ENCODE results near the gene LITAF. TPM values are rescaled to one million over a fixed set of nuclear protein-coding genes. Genes with fewer than 3 reads are reported as not detected.

LITAF gene
- total RNA-seq, 1 donor, result 96.7 TPM

DNA sequence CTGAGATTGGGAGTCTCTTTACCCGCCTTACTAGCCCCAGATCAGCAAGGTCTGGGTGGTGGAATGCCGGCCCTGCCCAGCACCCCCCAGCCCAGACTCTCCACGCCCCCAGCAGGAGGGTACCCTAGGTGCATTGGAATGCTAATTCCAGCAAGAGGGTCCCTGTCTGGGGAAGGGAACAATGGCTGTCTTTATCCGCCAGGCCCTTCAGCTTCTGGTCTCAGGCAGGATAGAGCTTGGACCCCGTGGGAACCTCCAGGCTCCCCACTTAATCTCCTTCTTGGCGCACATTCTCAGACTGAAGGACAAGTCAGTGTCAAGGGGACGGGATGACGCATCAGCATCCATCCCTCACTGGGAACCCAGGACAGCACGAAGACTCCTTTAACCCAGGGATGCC lies 85.1 kb downstream of the LITAF start:
- DNase-seq (ENCODE audit: low read depth), result no peak
- no peak overlapping the region for H3K4me3 ChIP-seq (ENCODE audit: low read depth, low read length)
- TF ChIP-seq, protein P1, sequence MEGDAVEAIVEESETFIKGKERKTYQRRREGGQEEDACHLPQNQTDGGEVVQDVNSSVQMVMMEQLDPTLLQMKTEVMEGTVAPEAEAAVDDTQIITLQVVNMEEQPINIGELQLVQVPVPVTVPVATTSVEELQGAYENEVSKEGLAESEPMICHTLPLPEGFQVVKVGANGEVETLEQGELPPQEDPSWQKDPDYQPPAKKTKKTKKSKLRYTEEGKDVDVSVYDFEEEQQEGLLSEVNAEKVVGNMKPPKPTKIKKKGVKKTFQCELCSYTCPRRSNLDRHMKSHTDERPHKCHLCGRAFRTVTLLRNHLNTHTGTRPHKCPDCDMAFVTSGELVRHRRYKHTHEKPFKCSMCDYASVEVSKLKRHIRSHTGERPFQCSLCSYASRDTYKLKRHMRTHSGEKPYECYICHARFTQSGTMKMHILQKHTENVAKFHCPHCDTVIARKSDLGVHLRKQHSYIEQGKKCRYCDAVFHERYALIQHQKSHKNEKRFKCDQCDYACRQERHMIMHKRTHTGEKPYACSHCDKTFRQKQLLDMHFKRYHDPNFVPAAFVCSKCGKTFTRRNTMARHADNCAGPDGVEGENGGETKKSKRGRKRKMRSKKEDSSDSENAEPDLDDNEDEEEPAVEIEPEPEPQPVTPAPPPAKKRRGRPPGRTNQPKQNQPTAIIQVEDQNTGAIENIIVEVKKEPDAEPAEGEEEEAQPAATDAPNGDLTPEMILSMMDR (IDR thresholded peaks at IDR 0.05; ENCODE audit: insufficient read depth, low read depth, low read length), result no peak

DNA sequence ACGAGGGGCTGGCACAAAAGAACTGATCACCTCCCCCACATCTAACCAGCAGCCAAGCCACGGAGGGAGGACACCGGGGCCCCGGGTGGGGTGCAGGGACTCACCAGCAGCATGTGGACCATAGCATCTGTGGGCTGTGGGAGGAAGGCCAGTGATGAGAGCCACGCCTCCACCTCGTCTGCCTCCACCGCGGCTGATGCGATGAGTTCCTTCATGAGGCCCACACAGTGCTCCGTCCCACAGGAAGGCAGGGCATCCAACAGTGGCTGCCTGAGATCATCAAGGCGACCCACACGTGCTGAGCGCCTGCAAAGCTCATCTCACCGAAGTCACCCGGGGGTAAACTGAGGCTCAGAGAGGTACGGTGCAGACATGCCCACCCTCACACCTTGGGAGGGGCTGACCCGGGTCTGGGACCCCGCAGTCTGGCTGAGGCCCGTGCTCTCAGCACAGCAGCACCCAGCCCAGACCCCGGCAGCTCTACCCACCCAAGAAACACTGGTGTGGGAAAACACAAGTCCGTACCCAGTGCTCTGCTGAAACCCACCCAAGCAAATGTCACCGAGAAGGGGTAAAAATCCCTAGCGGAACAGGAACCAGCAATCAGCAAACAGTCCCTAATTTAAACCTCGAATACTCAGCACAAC lies 85.9 kb downstream of the LITAF start:
- no peak for DNase-seq (ENCODE audit: low read depth)
- H3K4me3 ChIP-seq (ENCODE audit: low read depth, low read length), result no peak overlapping the region
- TF ChIP-seq, protein P1 (IDR thresholded peaks at IDR 0.05; ENCODE audit: insufficient read depth, low read depth, low read length), result no peak

DNA sequence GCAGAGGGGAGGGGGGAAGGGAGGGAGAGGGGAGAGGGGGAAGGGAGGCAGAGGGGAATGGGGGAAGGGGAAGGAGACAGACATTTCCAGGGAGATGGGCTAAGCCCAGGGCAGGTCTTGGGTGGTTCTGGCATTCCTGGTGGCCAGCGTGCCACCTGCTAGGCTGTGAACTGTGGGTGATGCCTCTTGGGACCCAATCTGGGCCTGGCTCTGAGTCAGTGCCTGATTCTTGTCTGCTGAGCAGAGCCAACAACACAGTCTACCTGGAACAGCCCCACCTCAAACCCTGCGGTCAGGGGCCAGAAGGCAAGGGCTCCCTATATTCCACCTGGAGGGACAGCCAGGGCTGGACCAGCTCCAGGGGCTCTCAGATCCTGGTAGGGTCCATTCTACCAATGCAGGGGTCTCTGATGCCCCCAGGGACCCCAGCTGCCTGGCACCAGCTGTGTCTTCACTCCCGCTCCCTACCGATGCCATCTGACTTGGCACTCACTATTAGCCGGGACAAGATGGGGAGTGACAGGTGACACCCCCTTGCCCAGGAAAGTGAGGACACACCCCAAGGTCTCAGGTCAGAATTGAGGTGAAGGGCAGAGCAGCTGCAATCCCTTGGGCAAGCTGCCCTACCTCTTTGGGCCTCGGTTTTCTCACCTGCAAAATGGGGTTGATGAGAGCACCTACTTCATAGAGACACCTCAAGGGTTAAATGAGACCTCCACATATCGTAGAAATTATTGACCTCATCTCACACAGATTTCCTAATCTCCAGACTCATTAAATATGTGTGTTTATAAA lies 87.2 kb downstream of the LITAF start:
- TF ChIP-seq, protein P1 (IDR thresholded peaks at IDR 0.05; ENCODE audit: insufficient read depth, low read depth, low read length), result no peak
- DNase-seq (ENCODE audit: low read depth), result no peak
- no peak overlapping the region for H3K4me3 ChIP-seq (ENCODE audit: low read depth, low read length)

DNA sequence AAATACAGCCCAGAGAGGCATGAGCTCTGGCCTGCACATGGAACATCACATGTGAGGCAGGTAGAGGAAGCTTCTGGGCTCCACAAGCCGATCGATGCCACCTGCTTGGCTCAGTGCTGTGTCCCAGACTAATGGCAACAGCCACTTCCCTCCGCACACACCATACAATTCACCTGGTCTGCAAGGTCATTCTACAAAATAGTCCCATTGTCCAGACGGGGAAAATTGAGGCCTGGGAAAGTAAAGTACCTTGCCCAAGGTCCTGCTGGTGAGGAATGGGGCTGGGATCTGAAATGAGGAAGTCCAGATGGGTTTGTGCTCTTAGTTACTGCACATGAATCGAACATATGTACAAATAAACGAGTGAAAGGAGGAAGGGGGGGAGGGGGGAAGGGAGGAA lies 88.0 kb downstream of the LITAF start:
- H3K4me3 ChIP-seq (ENCODE audit: low read depth, low read length), result no peak overlapping the region
- TF ChIP-seq, protein P1 (IDR thresholded peaks at IDR 0.05; ENCODE audit: insufficient read depth, low read depth, low read length), result no peak

DNA sequence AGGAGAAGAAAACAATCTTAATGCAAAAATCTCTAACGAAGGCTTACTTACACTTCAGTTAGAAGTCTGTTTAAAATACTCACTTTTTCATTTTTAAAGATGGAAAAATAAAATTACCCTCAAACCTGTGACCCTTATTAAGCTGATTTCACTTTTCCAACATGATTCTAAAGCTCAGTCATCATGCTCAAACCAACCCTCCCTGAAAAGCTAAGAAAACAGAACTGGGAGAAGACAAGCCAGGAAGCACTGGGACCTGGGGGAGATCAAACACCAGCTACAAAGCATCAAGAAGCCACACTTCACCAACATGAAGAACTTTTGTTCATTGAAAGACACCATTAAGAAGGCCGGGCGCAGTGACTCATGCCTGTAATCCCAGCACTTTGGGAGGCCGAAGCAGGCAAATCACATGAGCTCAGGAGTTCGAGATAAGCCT lies 88.8 kb downstream of the LITAF start:
- TF ChIP-seq, protein P1 (IDR thresholded peaks at IDR 0.05; ENCODE audit: insufficient read depth, low read depth, low read length), result no peak
- no peak overlapping the region for H3K4me3 ChIP-seq (ENCODE audit: low read depth, low read length)
- DNase-seq (ENCODE audit: low read depth), result peak; percentile 82

More for the DNA sequence above, 88.0 kb downstream of the LITAF start:
- no peak for DNase-seq (ENCODE audit: low read depth)

Other genes with a start within 250 kb of the LITAF start
- 5.5 and 5.6 TPM in 2 replicates for gene RMI2, start 241.5 kb downstream of the LITAF start, total RNA-seq
- 10.0 and 13.0 TPM in 2 replicates for gene SNN, start 81.5 kb upstream of the LITAF start, total RNA-seq
- gene TXNDC11, start 155.9 kb upstream of the LITAF start, total RNA-seq, result 27.1 and 30.2 TPM in 2 replicates
- 39.0 and 59.2 TPM in 2 replicates for gene ZC3H7A, start 210.3 kb upstream of the LITAF start, total RNA-seq

Data from fibroblast of villous mesenchyme (primary cell).